Activated CD4-positive, alpha-beta memory T cell treated with anti-CD3 and anti-CD28 coated beads for 36 hours (primary cell): ENCODE measurements around the gene SLC2A1. TPM values are rescaled to one million over a fixed set of nuclear protein-coding genes. Genes with fewer than 3 reads are reported as not detected.
A peak's percentile ranks its signal among the peaks of the same experiment; 100 is the strongest.
"Not testable (repeated sequence)": the region's sequence is repeated elsewhere in the genome, so short reads cannot be mapped to it uniquely, and the experiment has no call there.

Source experiments
- CTCF ChIA-PET: fragments of 350-600 bp; sonication (Branson Sonifier 250); formaldehyde crosslinking; loops from one replicate; lab custom pipeline; 2021; ENCODE audit warnings: antibody characterized with exemption, inconsistent platforms; lab: Charles Lee
- POLR2A ChIA-PET: fragments of 350-600 bp; sonication (Branson Sonifier 250); formaldehyde crosslinking; loops from one replicate; lab custom pipeline; 2021; ENCODE audit warnings: antibody characterized with exemption; lab: Charles Lee
- DNase-seq: peaks from one replicate; pipeline ENCODE4 v3.0.0-alpha.2; 2020
- H3K27ac Mint-ChIP-seq: one replicate; pipeline ENCODE4 v1.8.0; 2021; ENCODE audit warnings: mixed read lengths
- H3K27me3 Mint-ChIP-seq: one replicate; pipeline ENCODE4 v1.8.0; 2021; ENCODE audit warnings: mixed read lengths
- H3K36me3 Mint-ChIP-seq: one replicate; pipeline ENCODE4 v1.8.0; 2021; ENCODE audit warnings: mixed read lengths
- H3K4me1 Mint-ChIP-seq: one replicate; pipeline ENCODE4 v1.8.0; 2021; ENCODE audit warnings: low read depth, mixed read lengths
- H3K4me3 Mint-ChIP-seq: one replicate; pipeline ENCODE4 v1.8.0; 2021; ENCODE audit warnings: mild to moderate bottlenecking, mixed read lengths
- H3K9me3 Mint-ChIP-seq: one replicate; pipeline ENCODE4 v1.8.0; 2021; ENCODE audit warnings: mixed read lengths
- intact Hi-C: fragments of 100-400 bp; cut with micrococcal nuclease; formaldehyde crosslinking; loops from one replicate; pipeline ENCODE4 v1.15.1; 2023
- total RNA-seq, 2 experiments: library from RNA; stranded (reverse); gene quantifications; one replicate each; pipeline ENCODE4 v1.2.3, GENCODE V29; 2021

Gene SLC2A1
- total RNA-seq, 2 experiments from 2014 or later: 67.6 to 73.6 TPM

DNA sequence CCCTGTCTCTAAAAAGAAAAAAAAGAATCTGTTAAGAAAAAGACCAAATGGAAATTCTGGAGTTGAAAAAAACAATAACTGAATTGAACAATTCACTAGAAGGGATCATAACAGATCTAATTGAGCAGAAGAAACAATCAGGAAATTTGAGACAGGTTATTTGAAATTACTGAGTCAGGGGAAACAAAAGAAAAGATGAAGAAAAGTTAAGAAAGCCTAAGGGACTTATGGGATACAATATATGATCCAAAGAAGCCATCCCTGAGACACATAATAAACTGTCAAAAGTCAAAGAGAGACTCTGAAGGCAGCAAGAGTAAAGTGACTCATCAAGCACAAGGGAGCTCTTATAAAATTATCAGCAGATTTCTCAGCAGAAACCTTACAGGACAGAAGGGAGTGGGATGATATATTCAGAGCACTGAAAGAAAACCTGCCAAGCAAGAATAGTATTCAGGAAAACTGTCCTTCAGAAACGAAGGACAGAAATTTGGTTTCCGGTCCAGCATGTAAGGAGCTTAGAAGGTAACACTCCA, 44.5 kb downstream of the SLC2A1 start:
- intact Hi-C loops: no loop called here
- H3K36me3 Mint-ChIP-seq: peaks cover 2% of the 10 kb centered on the region
- no peak overlapping the region for H3K27ac Mint-ChIP-seq
- no peak overlapping the region for H3K4me3 Mint-ChIP-seq
- peaks cover 6% of the 10 kb centered on the region for H3K27me3 Mint-ChIP-seq
- CTCF ChIA-PET: interaction anchor here (0.6 to 9.7 kb wide), 19 partner anchors 10 to 538 kb away, joined by 3 to 536 read pairs (median 8); partner anchors contain the start of genes C1orf50, ERMAP, P3H1 and SVBP
- peaks cover 14% of the 10 kb centered on the region for H3K9me3 Mint-ChIP-seq
- peaks cover 6% of the 10 kb centered on the region for H3K4me1 Mint-ChIP-seq
- POLR2A ChIA-PET: interaction anchor here (1.4 kb wide), 1 partner anchor 159 kb away, joined by 5 read pairs; no protein-coding TSS in a partner anchor
- no peak for DNase-seq

GRCh38 chr1:42913426-42914091, 45.1 kb downstream of the SLC2A1 start:
- H3K9me3 Mint-ChIP-seq: peaks cover 14% of the 10 kb centered on the region
- H3K27me3 Mint-ChIP-seq: peaks cover 6% of the 10 kb centered on the region
- DNase-seq: peak; percentile 52
- ChIA-PET POLR2A (interaction anchor here (1.0 to 1.5 kb wide), 2 partner anchors 46 to 160 kb away, joined by 3 to 18 read pairs; no protein-coding TSS in a partner anchor), CTCF (interaction anchor here (0.6 to 9.7 kb wide), 37 partner anchors 9 to 537 kb away, joined by 3 to 536 read pairs (median 4); partner anchors contain the start of genes C1orf50, ELOVL1, ERMAP and P3H1)
- H3K4me1 Mint-ChIP-seq: peaks cover 6% of the 10 kb centered on the region
- intact Hi-C loops: loop anchor here (1.0 kb wide), 1 partner anchor 160 kb away; no protein-coding TSS in a partner anchor
- no peak overlapping the region for H3K27ac Mint-ChIP-seq
- H3K4me3 Mint-ChIP-seq: no peak overlapping the region
- H3K36me3 Mint-ChIP-seq: peaks cover 2% of the 10 kb centered on the region

DNA sequence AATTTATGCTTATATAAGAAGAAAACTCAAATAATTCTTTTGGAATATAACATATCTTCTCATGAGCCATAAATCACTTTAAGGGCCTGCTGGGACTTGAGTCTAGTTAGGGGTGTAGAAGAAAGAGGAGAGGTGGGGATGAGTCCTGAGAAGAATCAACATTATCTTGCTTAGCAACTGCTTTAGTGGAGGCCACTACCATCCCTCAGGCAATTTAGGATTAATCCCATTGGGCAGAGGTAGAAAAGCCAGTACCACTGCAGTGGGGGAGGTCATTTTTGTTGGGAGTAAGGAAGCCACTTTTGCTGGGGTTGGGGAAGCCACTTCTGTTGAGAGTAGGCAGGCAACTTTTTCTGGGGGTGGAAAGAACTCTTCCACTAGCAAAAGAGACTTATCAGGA, 47.7 kb downstream of the SLC2A1 start:
- Mint-ChIP-seq H3K27ac (no peak overlapping the region), H3K27me3 (peaks cover 4% of the 10 kb centered on the region), H3K36me3 (peaks cover 2% of the 10 kb centered on the region), H3K4me3 (no peak overlapping the region), H3K9me3 (peaks cover 9% of the 10 kb centered on the region), H3K4me1 (peaks cover 6% of the 10 kb centered on the region)
- ChIA-PET CTCF (interaction anchor here (0.8 to 9.7 kb wide), 2 partner anchors 133 to 163 kb away, joined by 3 to 536 read pairs; no protein-coding TSS in a partner anchor), POLR2A (no interaction called here)
- intact Hi-C loops: no loop called here
- DNase-seq: no peak

GRCh38 chr1:42908046-42908445, 50.6 kb downstream of the SLC2A1 start:
- DNase-seq: no peak
- H3K27me3 Mint-ChIP-seq: no peaks in the 10 kb centered on the region
- H3K27ac Mint-ChIP-seq: no peak overlapping the region
- no peaks in the 10 kb centered on the region for H3K9me3 Mint-ChIP-seq
- intact Hi-C loops: no loop called here
- no peak overlapping the region for H3K4me3 Mint-ChIP-seq
- ChIA-PET CTCF (no interaction called here), POLR2A (no interaction called here)
- H3K4me1 Mint-ChIP-seq: no peaks in the 10 kb centered on the region
- H3K36me3 Mint-ChIP-seq: no peaks in the 10 kb centered on the region

GRCh38 chr1:42904434-42904833, 54.2 kb downstream of the SLC2A1 start:
- Mint-ChIP-seq H3K27me3 (peaks cover 10% of the 10 kb centered on the region), H3K4me1 (no peaks in the 10 kb centered on the region), H3K36me3 (no peaks in the 10 kb centered on the region), H3K27ac (no peak overlapping the region), H3K4me3 (no peak overlapping the region), H3K9me3 (no peaks in the 10 kb centered on the region)
- intact Hi-C loops: no loop called here
- POLR2A ChIA-PET: no interaction called here
- DNase-seq: no peak
- CTCF ChIA-PET: interaction anchor here (2.3 to 3.0 kb wide), 2 partner anchors 9 to 169 kb away, joined by 15 to 19 read pairs; no protein-coding TSS in a partner anchor

DNA sequence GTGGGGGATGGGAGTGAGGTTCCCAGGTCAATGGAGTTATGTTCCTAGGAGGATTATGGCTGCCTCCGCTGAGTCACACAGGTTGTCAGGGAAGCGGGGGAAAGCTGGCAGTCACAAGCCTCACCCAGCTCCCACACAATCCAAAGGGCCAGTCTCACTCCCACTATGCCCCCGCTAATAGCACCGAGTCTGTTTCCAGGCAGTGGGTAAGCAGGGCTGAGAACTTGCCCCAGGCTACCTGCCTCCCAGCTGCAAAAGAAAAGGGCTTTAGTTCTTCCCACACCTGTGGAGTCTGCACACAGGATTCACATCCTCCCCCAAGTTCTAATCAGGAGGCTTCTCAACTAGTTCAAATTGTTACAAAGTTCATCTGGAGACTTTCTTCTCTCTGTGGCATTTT, 58.7 kb downstream of the SLC2A1 start:
- DNase-seq, H3K27ac Mint-ChIP-seq, H3K36me3 Mint-ChIP-seq, H3K4me1 Mint-ChIP-seq, intact Hi-C loops, H3K4me3 Mint-ChIP-seq, POLR2A ChIA-PET: not testable (repeated sequence)
- CTCF ChIA-PET: interaction anchor here (1.8 kb wide), 1 partner anchor 13 kb away, joined by 7 read pairs; no protein-coding TSS in a partner anchor
- Mint-ChIP-seq H3K9me3 (peaks cover 15% of the 10 kb centered on the region), H3K27me3 (peaks cover 28% of the 10 kb centered on the region)

DNA sequence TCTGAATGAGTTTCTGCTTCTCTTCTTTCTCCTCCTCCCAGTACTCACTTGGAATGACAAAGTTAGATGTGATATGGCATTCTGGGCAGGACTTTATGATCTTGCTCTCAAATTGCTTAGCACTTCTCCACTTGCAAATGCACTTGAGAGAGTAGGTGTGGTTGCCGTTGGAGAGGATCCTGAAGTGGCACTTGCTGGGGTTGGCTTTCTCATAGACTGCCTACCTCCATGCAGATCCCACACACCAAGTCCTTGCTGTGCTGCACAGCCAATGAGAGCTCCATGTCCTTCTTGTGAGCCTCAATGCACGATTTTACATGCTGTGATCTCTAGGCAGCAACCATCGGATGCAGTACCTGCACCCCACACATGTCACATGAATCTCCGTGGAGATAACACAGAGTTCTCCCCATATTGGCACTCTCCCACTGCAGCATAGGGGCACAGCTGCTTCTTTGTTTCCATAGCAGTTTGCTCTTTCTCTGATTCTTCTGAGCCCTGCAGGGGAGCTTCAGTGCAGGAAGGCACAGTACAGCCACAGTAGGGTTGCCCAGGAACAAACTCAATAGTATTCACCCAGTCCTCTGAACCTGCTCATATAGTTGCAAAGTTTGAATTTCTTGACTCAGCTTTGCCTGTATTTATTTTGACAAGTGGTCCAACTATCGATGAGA, 67.1 kb downstream of the SLC2A1 start:
- no peak for DNase-seq
- H3K27me3 Mint-ChIP-seq: peaks cover 6% of the 10 kb centered on the region
- POLR2A ChIA-PET: no interaction called here
- no peaks in the 10 kb centered on the region for H3K36me3 Mint-ChIP-seq
- no peak overlapping the region for H3K27ac Mint-ChIP-seq
- no peaks in the 10 kb centered on the region for H3K9me3 Mint-ChIP-seq
- CTCF ChIA-PET: no interaction called here
- no peaks in the 10 kb centered on the region for H3K4me1 Mint-ChIP-seq
- no peak overlapping the region for H3K4me3 Mint-ChIP-seq
- intact Hi-C loops: no loop called here

- Mint-ChIP-seq H3K36me3 (no peaks in the 10 kb centered on the region), H3K27me3 (peaks cover 2% of the 10 kb centered on the region), H3K4me1 (no peaks in the 10 kb centered on the region), H3K4me3 (no peak overlapping the region), H3K9me3 (no peaks in the 10 kb centered on the region), H3K27ac (no peak overlapping the region)
- intact Hi-C loops: no loop called here
- CTCF ChIA-PET: no interaction called here
- no peak for DNase-seq
- POLR2A ChIA-PET: no interaction called here
These were observed 69.4 kb downstream of the SLC2A1 start for GRCh38 chr1:42889264-42889663.

GRCh38 chr1:42888013-42888633, 70.5 kb downstream of the SLC2A1 start:
- H3K4me1 Mint-ChIP-seq: no peaks in the 10 kb centered on the region
- H3K36me3 Mint-ChIP-seq: no peaks in the 10 kb centered on the region
- POLR2A ChIA-PET: no interaction called here
- H3K4me3 Mint-ChIP-seq: no peak overlapping the region
- intact Hi-C loops: no loop called here
- H3K9me3 Mint-ChIP-seq: no peaks in the 10 kb centered on the region
- CTCF ChIA-PET: no interaction called here
- H3K27ac Mint-ChIP-seq: no peak overlapping the region
- DNase-seq: no peak
- H3K27me3 Mint-ChIP-seq: peaks cover 3% of the 10 kb centered on the region

GRCh38 chr1:42887366-42887765, 71.3 kb downstream of the SLC2A1 start:
- Mint-ChIP-seq H3K27me3 (peaks cover 3% of the 10 kb centered on the region), H3K27ac (no peak overlapping the region), H3K9me3 (no peaks in the 10 kb centered on the region), H3K4me3 (no peak overlapping the region), H3K4me1 (no peaks in the 10 kb centered on the region), H3K36me3 (no peaks in the 10 kb centered on the region)
- POLR2A ChIA-PET: no interaction called here
- CTCF ChIA-PET: no interaction called here
- DNase-seq: no peak
- intact Hi-C loops: no loop called here

- ChIA-PET CTCF (no interaction called here), POLR2A (no interaction called here)
- Mint-ChIP-seq H3K4me1 (no peaks in the 10 kb centered on the region), H3K36me3 (no peaks in the 10 kb centered on the region), H3K27me3 (peaks cover 3% of the 10 kb centered on the region), H3K27ac (no peak overlapping the region), H3K9me3 (no peaks in the 10 kb centered on the region), H3K4me3 (no peak overlapping the region)
- intact Hi-C loops: no loop called here
- no peak for DNase-seq
These were observed 71.9 kb downstream of the SLC2A1 start for GRCh38 chr1:42886800-42887199.
